T47D (cell line): ENCODE measurements around the gene DNAJC15.

Experiments
- DNase-seq, 2 experiments: peaks; one replicate each; pipeline versions ENCODE4 v3.0.0 to v3.0.0-alpha.2; 2011 to 2012; ENCODE audit warnings: low read depth in 1 of 2, low spot score in 1 of 2
- JUND ChIP-seq: IDR thresholded peaks from 2 replicates; pipeline ENCODE4 v1.6.1; 2012; ENCODE audit warnings: low read depth
- in situ Hi-C: cut with HindIII; loops from 2 replicates; pipeline ENCODE4 v1.10.0; 2016; ENCODE audit warnings: low sequenced_read_pairs, low pct_unique_long_range_greater_than_20kb

DNAJC15 gene

DNA sequence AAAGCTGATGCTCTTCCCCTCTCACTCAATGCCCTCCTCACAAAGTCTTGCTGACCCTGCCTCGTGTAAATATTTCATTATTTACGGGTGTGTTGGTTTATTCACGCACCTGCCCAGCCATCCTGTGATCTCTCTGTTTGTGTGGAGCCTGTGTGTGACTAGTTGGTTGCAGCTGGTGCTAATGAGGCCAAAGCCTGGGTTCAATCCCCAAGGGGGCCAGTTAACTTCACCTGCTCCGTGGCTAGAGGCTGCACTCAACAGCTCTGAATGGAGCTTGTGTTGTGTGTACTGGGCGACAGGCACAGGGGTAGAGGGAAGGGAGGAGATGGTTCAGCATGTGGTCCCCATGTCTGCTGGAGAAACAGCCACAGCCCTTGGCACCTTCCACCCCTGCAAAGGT lies 109.5 kb downstream of the DNAJC15 start:
- in situ Hi-C loops: no loop called here
- no peak for DNase-seq
- TF ChIP-seq JUND: no peak

DNA sequence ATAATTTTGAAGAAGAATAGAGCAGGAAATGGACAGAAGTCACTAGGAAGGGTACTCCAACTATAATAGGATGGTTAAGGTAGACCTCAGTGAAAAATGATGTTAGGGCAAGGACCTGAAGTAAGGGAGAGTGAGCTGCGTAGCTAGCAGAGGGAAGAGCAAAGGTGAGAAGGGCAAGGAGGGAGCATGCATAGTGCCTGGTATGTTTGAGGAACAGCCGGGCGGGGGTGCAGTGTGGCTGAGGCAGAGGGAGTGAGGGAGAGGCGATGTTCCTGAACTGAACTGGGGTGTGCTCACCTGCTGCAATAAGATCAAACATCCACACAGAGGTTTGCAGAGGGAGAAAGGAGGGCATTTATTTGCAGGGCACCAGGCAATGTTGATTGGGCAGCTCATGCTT lies 110.4 kb downstream of the DNAJC15 start:
- in situ Hi-C loops: no loop called here
- DNase-seq: no peak
- TF ChIP-seq JUND: no peak

DNA sequence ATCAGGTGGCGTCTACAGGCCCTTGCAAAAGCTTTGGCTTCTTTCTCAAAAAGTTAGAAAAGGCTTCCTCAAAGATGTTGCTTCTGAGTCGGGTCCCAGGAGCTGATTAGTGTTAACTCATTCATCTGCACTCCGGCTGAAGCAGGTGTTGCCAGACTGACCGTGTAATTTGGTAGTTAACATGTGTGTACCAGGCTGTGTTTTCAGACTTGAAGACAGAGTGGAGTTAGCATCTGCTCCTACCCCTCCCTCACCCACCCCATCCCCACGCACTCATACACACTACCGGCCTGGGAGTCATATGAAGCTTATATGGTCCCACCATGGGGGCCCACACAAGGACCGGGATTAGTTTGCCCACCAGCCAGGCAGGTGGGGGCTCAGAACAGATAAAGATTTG lies 111.5 kb downstream of the DNAJC15 start:
- TF ChIP-seq JUND: no peak
- no peak for DNase-seq
- in situ Hi-C loops: no loop called here

DNA sequence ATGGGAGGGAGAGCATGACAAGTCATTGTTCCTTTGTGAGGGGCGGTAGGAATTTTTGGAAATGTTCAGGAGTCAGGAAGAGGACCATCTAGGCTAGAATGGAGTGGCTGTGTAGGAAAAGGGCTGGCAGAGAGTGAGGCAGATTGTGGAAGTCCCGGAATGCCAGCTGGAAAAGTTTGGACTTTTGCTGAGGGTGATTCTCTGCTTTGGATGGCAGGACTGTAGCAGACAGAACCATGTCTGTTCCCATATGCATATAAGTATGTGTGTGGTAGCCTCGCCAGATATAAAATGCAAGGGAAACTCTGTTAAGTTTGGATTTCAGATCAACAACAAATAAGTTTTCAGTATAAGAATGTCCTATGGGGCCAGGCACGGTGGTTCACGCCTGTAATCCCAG lies 112.1 kb downstream of the DNAJC15 start:
- TF ChIP-seq JUND: no peak
- no peak for DNase-seq
- in situ Hi-C loops: no loop called here

DNA sequence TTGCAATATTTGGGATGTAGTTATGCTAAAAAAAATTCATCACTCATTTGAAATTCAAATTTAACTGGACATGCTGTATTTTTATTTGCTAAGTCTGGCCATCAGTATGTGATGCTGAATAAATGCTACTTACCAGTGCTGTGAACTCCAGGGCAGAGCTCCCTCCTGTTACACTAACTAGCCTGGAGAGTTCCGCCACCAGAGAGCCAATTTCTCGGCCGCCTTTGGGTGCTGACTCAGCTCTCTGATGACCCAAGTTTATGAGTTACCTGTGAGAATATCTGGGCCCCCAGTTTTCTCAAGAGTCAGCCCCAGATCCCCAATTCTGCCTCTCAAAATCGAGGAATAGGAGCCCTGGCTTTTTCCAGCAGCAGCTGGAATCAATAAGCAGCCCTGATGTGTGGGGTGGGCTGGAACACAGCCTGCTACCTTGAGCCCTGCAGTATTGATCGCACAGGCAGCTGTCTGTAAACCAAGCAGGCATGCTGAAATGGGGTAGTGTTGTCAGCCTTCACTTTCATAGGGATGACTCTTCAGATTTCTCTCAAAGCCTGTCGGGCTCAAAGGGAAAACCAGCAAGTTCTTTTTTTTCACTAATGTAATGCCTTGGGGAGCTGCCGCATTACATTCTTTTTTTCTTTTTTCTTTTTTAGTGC lies 113.7 kb downstream of the DNAJC15 start:
- in situ Hi-C loops: no loop called here
- no peak for TF ChIP-seq JUND
- no peak for DNase-seq

DNA sequence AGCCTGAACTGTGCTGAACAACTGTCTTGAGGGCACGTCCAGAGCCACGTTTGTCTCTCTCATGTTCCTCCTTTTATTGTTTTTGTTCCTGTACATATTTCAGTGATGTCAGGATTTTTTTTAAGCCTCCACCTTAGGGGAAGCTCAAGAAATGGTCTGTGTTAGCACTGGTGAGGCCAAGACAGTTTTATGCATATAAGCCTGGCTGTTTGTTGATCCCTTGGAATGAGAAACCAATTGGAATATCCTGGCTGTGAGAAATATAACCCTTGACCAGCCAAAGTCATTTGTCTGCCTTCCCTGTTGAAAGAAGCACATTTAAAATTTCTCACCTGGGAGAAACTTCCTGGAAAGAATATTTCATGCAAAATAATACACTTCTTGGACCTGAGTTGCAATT lies 115.8 kb downstream of the DNAJC15 start:
- in situ Hi-C loops: no loop called here
- no peak for DNase-seq
- TF ChIP-seq JUND: no peak

DNA sequence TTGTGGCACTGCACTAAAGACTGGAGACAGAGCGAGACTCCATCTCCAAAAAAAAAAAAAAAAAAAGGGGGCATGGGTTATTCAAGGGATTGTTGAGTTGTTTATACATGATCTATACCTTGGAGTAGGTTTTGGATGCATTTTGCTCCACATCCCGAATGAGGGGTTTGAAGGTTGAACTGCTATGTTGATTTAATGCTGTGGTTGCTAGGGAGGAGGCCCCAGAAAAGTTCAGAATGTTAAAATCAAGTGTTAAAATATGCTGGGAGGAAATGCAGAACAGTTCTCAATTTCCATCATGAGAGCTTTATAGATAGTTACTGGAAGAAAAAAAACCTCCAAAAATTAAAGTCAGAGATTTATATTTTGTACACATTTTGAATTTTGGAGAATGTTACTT lies 116.5 kb downstream of the DNAJC15 start:
- no peak for TF ChIP-seq JUND
- no peak for DNase-seq
- in situ Hi-C loops: no loop called here

DNA sequence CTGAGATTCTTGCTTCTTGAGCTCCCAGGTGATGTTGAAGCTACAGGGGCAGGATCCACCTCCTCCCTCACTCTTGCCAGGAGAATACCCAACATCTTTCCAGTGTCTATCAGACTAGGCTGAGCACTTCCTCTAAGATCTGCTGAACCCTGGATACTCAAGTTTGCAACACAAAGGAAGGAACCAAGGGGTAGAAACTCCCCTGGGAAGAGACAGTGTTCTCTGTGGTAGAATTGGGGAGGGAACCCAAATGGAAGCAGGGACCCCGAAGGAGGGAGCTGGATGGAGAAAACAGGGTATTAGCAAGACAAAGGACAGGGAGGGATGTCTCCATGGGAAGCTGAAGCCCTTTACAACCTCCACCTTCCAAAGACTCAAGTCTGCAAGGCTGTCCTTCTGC lies 117.6 kb downstream of the DNAJC15 start:
- in situ Hi-C loops: no loop called here
- DNase-seq: no peak
- TF ChIP-seq JUND: no peak

DNA sequence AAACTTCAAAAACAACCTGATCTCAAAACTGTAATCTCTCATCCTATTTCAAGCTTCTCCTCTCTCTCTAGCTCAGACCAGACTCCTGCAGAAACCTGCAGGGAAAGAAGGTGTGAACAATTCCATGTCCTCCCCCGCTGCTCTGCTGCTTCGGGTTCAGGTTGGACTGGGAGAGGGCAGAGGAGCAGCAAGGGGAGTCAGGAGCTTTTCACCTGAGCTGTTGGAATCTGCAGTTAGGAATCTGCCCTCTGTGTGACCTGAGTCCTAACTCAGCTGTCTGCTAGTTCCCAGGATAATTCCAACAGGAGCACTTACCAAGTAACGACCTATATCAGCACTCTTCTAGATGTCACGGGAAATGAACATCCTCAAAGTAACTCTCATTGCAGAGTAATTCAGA lies 118.3 kb downstream of the DNAJC15 start:
- DNase-seq: no peak
- in situ Hi-C loops: no loop called here
- TF ChIP-seq JUND: no peak

DNA sequence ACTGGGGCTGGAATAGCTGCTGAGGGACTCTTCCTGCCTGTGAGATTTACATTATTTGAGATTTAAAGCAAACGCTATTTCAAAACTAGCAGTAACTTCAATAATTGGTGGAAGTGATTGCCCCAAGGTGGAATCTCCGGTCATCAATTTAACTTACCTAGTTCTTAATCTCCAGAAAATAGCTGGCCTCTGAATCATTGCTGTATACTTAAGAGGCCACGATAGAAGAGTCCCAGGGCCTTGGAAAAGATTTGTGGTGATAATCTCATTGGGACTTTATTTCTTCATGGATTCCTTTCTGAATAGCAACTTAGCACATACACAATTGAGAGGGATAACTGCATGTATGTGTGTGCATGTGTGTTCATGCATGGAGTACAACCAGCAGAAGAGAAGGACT lies 120.2 kb downstream of the DNAJC15 start:
- in situ Hi-C loops: no loop called here
- TF ChIP-seq JUND: no peak
- DNase-seq: no peak

DNA sequence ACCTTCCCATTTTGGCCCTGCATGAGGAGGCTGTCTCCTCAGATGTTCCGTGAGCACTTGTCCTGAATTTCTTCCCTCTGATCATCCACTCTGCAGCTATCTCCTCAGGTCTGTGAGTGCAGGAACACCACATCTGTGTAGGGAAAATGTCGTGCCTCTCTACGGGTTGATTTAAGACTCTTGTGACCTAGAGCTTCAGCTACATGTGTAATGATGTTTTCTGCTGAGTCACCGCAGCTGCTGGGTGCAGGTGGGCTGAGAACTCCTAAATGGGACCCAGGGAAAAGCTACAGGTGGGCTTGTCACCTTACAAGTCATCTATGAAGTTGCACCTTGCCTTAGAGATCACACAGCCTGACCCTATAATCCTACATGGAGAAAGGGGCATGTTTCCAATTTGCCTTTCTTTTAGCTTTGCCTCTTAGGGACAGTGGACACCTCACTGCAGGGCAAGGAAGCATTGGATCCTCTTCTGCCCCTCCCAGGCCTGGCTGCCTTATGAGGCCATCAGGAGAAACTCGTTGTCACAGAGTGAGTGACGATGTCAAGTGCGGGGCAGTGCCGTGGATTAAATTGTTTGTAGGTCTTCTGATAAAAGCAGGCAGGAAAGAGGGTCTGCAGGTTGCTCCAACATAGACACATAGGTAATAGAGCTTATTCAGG lies 122.3 kb downstream of the DNAJC15 start:
- in situ Hi-C loops: no loop called here
- DNase-seq: no peak
- TF ChIP-seq JUND: no peak

DNA sequence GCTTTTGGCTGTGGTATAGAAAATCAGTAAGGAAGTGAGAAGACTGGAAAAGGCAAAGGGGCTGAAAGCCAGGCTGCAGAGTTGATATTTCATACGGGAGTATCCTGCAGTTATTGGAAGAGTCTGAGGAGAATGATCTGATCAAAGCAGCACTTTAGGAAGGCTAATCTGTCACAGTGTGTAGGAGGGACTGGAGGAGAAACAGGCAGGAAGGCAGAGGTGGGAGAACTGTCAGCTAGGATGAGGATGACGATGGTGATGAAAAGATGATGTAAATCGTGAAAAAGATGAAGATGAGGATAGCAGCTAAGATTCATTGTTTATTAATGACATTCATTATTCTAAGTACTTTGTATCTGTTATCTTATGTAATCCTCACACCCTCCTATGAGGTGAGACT lies 123.0 kb downstream of the DNAJC15 start:
- no peak for TF ChIP-seq JUND
- DNase-seq: no peak
- in situ Hi-C loops: no loop called here

DNA sequence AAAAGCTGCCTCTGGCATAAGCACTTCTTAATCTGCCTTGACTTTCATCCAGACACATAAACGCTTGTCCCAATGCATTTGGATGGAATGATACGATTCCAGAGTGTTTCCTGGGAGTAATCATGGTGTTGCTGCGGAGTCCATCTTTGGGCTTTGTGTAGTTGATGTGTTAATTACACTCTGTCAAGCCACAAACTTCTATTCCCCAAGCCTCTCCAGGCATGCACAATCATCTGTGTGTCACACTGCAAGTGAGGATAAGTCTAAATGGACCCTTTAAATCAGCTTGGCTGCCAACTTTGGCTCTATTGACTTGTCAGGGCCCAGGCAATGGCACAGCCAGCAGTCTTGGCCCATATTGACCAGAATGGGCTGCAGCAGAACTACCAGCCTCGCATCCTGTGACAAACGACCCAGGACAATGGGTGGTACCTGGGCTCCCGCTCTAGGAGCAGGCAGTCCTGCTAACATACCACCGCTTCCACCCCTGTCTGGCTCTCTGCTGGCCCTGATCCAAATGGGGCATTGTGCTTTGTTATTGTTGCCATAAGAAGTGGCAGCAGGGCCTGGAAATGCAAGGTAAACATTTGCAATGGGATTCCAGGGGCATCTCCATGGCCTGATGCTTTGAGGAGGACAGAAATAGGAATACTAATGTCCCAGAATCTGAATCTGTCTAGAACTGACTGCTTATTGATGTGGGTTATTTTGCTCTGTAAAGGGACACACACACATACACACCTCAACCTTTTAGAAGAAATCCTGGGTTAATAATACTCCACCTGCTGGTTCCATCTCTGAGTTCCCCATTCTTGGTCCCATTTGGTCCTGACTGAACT lies 127.2 kb downstream of the DNAJC15 start:
- DNase-seq: peak in 1 of 2 experiments; percentile 46
- in situ Hi-C loops: no loop called here
- TF ChIP-seq JUND: no peak
